ENCODE measurements around the gene COQ7.

The COQ7 gene

GRCh38 chr16:19067349-19068236, at the start of gene COQ7:
TSS of gene COQ7 (plus strand) at chr16:19067614. CDS start at chr16:19067665, 51 bp downstream.
- peak; percentile 100 for DNase-seq (ENCODE audit: low read depth)

- no peak for DNase-seq (ENCODE audit: low read depth)
Measured at GRCh38 chr16:19020689-19021088, 46.7 kb upstream of the COQ7 start.

GRCh38 chr16:19021747-19022146, 45.7 kb upstream of the COQ7 start:
- DNase-seq (ENCODE audit: low read depth) = no peak

GRCh38 chr16:19027416-19027815, 40.0 kb upstream of the COQ7 start:
- DNase-seq (ENCODE audit: low read depth) = no peak

GRCh38 chr16:19029980-19030379, 37.4 kb upstream of the COQ7 start:
- no peak for DNase-seq (ENCODE audit: low read depth)

- no peak for DNase-seq (ENCODE audit: low read depth)
Measured at GRCh38 chr16:19031738-19032137, 35.7 kb upstream of the COQ7 start.

- no peak for DNase-seq (ENCODE audit: low read depth)
Measured at GRCh38 chr16:19033761-19034160, 33.7 kb upstream of the COQ7 start.

GRCh38 chr16:19040400-19040799, 27.0 kb upstream of the COQ7 start:
- DNase-seq (ENCODE audit: low read depth) = no peak

GRCh38 chr16:19044769-19045168, 22.6 kb upstream of the COQ7 start:
- DNase-seq (ENCODE audit: low read depth) = no peak

- DNase-seq (ENCODE audit: low read depth) = no peak
Measured at GRCh38 chr16:19046062-19046461, 21.4 kb upstream of the COQ7 start.

GRCh38 chr16:19062706-19063105, 4.7 kb upstream of the COQ7 start:
- no peak for DNase-seq (ENCODE audit: low read depth)

GRCh38 chr16:19066988-19067348, 446 bp upstream of the COQ7 start:
- DNase-seq (ENCODE audit: low read depth) = no peak

GRCh38 chr16:19068237-19068815, 912 bp downstream of the COQ7 start:
- DNase-seq (ENCODE audit: low read depth) = no peak

- DNase-seq (ENCODE audit: low read depth) = no peak
Measured at GRCh38 chr16:19071811-19072777, 4.7 kb downstream of the COQ7 start.

- DNase-seq (ENCODE audit: low read depth) = no peak
Measured at GRCh38 chr16:19073344-19073743, 5.9 kb downstream of the COQ7 start.

GRCh38 chr16:19073863-19074262, 6.4 kb downstream of the COQ7 start:
- no peak for DNase-seq (ENCODE audit: low read depth)

GRCh38 chr16:19075511-19075910, 8.1 kb downstream of the COQ7 start:
- no peak for DNase-seq (ENCODE audit: low read depth)

- no peak for DNase-seq (ENCODE audit: low read depth)
Measured at GRCh38 chr16:19077879-19078278, 10.5 kb downstream of the COQ7 start.

GRCh38 chr16:19083670-19084069, 16.3 kb downstream of the COQ7 start:
- no peak for DNase-seq (ENCODE audit: low read depth)

- DNase-seq (ENCODE audit: low read depth) = no peak
Measured at GRCh38 chr16:19084139-19084538, 16.7 kb downstream of the COQ7 start.

GRCh38 chr16:19084879-19085278, 17.5 kb downstream of the COQ7 start:
- DNase-seq (ENCODE audit: low read depth) = no peak

GRCh38 chr16:19085679-19086200, 18.3 kb downstream of the COQ7 start:
- DNase-seq (ENCODE audit: low read depth) = no peak

Data from non-pigmented ciliary epithelial cell (primary cell).